ENCODE data around the gene SLC45A2.
A peak's percentile ranks its signal among the peaks of the same experiment; 100 is the strongest.

The SLC45A2 gene

GRCh38 chr5:34001241-34001841 lies 16.8 kb upstream of the SLC45A2 start:
- no peak overlapping the region for H3K4me3 ChIP-seq (ENCODE audit: low read depth, low read length)
- TF ChIP-seq, protein P1, sequence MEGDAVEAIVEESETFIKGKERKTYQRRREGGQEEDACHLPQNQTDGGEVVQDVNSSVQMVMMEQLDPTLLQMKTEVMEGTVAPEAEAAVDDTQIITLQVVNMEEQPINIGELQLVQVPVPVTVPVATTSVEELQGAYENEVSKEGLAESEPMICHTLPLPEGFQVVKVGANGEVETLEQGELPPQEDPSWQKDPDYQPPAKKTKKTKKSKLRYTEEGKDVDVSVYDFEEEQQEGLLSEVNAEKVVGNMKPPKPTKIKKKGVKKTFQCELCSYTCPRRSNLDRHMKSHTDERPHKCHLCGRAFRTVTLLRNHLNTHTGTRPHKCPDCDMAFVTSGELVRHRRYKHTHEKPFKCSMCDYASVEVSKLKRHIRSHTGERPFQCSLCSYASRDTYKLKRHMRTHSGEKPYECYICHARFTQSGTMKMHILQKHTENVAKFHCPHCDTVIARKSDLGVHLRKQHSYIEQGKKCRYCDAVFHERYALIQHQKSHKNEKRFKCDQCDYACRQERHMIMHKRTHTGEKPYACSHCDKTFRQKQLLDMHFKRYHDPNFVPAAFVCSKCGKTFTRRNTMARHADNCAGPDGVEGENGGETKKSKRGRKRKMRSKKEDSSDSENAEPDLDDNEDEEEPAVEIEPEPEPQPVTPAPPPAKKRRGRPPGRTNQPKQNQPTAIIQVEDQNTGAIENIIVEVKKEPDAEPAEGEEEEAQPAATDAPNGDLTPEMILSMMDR (IDR thresholded peaks at IDR 0.05; ENCODE audit: borderline replicate concordance, insufficient read depth, low read depth, low read length), result no peak

GRCh38 chr5:33999978-34000377 lies 15.5 kb upstream of the SLC45A2 start:
- no peak overlapping the region for H3K4me3 ChIP-seq (ENCODE audit: low read depth, low read length)
- TF ChIP-seq, protein P1 (IDR thresholded peaks at IDR 0.05; ENCODE audit: borderline replicate concordance, insufficient read depth, low read depth, low read length), result no peak

DNA sequence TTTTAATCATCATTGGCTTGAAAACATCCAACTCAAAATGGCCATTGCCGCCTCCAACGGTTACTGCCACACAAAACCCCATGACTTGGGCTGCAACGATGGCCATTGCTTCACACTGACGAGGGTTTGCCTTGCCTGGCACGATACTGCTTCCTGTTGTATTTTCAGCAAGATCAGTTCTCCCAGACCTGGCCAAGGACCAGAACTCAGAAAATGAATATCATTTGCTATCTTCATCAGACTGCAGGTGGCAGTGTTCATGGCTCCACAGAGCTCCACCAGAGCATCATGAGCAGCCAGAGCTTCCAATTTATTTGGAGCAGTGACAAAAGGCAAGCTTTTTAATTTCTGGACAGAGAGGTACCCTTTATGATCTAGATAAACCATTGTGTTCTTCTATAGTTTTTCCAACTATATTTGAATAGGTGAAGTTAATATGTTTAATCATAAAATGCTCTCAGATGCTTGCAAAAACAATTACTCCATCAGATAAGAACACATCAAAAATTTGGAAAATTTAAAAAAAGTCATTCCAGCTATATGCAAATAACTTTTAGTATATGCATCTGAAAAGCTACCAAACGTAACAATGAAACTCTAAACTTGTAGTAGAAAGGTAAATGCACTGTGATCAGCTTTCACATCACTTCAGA lies 13.0 kb upstream of the SLC45A2 start:
- no peak overlapping the region for H3K4me3 ChIP-seq (ENCODE audit: low read depth, low read length)
- TF ChIP-seq, protein P1 (IDR thresholded peaks at IDR 0.05; ENCODE audit: borderline replicate concordance, insufficient read depth, low read depth, low read length), result peak; percentile 53

DNA sequence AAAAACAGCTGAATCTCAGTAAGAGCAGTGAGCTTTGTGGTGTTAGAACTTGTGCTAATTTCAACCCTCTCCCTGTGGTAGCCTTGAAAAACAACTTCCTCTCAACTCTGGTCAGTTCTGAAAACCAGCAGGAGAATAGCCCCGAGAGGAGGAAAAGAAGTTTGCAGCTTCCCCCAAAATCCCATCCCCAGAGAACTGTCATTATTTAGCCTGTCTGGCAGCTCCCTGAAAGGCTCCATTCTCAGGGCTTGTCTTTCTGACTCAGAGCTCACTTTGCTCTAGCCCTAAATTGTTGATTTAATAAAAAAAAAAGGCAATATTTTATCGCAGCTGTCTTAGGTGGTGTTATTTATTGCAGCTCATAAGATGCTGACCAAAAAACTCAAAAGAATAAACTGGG lies 11.4 kb upstream of the SLC45A2 start:
- TF ChIP-seq, protein P1 (IDR thresholded peaks at IDR 0.05; ENCODE audit: borderline replicate concordance, insufficient read depth, low read depth, low read length), result no peak
- H3K4me3 ChIP-seq (ENCODE audit: low read depth, low read length), result no peak overlapping the region

DNA sequence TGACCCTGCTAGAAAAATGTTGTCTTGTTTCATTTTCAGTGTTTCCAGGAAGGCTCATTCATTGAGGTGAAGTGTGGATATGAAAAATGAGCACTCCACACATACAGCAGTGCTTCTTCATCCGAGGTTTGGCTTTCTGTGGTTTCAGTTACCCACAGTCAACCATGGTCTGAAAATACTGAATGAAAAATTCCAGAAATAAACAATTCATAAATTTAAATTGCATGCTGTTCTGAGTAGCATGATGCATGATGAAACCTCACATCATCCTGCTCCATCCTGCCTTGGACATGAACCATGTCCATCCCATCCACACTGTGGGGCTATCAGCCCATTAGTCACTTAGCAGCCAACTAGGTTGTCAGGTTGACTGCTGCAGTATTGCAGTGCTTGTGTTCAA lies 10.4 kb upstream of the SLC45A2 start:
- no peak overlapping the region for H3K4me3 ChIP-seq (ENCODE audit: low read depth, low read length)
- TF ChIP-seq, protein P1 (IDR thresholded peaks at IDR 0.05; ENCODE audit: borderline replicate concordance, insufficient read depth, low read depth, low read length), result no peak

DNA sequence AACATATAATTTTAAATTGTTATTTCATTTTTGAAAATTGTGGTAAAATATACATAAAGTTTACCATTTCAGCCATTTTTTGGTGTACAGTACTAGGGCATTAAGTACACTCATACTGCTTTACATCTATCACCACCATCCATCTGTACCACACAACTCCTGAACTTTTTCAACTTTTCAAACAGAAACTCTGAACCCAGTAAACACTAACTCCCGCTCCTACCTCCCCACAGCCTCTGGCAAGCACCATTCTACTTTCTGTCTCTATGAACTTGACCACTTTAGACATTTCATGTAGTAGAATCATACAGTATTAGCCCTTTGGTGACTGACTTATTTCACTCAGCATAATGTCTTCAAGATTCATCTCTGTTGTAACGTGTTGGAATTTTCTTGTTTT lies 8.4 kb upstream of the SLC45A2 start:
- TF ChIP-seq, protein P1 (IDR thresholded peaks at IDR 0.05; ENCODE audit: borderline replicate concordance, insufficient read depth, low read depth, low read length), result no peak
- no peak overlapping the region for H3K4me3 ChIP-seq (ENCODE audit: low read depth, low read length)

DNA sequence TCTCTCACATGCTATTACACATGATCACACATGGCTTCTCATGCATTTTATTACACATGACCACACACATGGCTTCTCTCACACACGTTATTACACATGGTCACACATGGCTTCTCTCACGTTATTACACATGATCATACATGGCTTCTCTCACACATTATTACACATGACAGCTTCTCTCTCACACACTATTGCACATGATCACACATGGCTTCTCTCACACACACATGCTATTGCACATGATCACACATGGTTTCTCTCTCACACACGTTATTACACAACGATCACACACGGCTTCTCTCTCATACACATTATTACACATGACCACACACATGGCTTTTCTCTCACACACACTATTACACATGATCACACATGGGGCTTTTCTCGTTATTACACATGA lies 954 bp upstream of the SLC45A2 start:
- H3K4me3 ChIP-seq (ENCODE audit: low read depth, low read length), result no peak overlapping the region
- TF ChIP-seq, protein P1 (IDR thresholded peaks at IDR 0.05; ENCODE audit: borderline replicate concordance, insufficient read depth, low read depth, low read length), result no peak

Data from GM12875 (cell line).